ENCODE results near the gene DBF4B.
"Not testable (repeated sequence)": the region's sequence is repeated elsewhere in the genome, so short reads cannot be mapped to it uniquely, and the experiment has no call there.

The DBF4B gene, protein sequence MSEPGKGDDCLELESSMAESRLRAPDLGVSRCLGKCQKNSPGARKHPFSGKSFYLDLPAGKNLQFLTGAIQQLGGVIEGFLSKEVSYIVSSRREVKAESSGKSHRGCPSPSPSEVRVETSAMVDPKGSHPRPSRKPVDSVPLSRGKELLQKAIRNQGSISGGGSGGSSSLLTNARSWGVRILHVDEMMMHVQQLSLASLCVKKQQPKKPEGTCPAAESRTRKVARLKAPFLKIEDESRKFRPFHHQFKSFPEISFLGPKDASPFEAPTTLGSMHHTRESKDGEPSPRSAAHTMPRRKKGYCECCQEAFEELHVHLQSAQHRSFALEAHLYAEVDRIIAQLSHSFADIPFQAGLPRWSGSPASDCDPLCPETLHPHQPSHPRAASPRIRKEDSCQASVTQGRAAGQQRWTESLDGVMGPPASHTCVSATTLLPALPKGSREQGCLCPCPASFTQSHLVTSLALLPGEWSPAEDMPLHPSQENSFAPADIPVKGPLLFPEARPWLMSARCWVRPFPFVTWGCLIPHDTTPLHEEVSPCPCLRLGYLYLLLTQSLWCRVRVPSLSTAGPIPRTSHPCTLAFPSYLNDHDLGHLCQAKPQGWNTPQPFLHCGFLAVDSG

DNA sequence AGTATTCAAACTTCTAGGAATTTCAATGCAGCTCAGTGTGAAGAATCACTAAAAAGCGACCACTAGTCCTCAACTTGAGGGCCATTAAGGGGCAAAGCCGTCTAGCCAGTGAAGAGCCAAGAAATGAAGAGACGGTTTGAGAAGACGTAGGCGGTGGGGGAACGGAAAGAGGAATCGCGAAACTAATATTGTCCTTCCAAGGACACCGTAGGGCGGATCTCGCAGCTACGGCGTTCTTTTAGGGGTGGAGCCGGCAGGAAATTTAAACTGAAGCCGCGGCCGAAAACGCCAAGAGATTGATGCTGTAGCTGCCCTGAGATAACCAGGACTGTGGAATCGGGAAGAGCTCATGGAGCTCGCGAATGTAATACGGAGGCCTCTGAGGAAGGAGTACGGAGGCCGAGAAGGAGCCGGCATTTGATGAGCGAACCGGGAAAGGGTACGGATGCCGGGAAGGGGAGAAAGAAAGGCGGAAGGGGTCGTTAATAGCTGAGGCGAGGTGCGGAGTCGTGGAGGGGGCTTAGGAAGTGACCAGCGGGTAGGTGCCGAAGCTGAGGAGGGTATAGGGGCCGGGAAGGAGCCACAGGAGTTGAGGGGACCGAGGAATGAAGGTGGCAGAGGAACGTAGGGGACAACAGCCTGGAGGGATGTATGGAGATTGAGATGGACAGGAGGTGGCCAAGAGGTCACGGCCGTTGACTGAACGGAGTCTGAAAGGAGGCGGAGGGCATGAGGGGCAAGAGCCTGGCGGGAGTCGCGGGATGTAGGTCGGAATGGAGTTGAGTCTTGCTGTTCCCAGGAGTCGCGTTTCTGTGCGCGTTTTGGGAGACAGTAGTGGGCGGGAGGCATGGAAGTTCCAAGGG is at the start of gene DBF4B:
Gene DBF4B, plus strand, starts transcription at position 265 of the 863 bp plus-strand sequence. Its CDS starts 156 bp downstream, at position 421.
- DNase-seq, result peak; percentile 90 to 95

DNA sequence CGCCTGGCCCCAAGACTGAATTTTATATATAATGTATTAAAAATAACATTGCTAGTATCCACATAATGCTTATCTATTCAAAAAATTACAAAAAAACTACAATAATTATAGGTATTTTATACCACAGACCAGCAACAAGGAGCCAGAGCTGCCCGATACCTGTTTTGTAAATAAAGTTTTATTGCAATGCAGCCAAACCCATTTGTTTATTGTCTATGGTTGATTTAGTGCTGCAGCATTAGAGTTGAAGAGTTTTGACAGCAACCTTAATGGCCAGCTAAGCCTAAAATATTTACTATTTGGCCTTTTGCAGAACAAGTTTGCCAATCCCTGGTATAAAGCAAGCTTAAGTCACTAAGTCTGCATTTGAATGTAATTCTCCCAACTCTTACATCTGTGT is 46.6 kb upstream of the DBF4B start:
- DNase-seq, result no peak

DNA sequence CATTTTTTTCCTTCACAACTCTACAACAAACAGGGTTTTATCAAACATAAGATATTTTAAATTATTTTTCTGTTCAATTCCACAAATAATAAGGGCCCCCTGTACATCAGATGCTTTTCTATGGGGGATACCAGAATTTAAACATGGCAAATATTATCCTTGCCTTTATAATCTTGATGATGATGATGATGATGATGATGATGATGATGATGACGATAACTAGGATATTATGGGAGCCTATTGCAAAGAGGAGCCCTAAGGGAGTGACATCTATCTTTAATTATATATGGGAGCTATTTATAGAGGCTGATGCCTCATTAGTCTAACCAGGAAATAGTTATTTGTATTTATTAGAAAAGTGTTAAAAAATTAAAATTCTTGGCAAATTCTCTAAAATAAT is 45.4 kb upstream of the DBF4B start:
- DNase-seq, result no peak

DNA sequence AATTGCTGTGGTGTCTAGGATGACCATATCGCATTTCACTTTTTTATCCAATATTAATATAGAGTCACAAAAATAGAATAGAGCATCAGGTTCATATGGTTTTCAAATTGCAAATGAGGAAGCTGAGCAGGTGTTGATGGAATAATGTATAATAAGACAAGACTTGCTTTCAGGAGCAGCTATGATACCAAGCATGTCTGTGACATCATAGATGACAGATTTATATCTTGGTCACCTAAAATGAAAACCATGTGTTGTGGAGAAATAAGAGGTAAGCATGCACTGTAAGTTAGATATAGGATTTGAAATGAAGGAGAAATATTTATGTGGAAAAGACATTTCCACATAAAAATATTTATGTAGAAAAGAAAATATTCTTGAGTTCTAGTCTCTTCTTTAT is 43.6 kb upstream of the DBF4B start:
- no peak for DNase-seq

DNA sequence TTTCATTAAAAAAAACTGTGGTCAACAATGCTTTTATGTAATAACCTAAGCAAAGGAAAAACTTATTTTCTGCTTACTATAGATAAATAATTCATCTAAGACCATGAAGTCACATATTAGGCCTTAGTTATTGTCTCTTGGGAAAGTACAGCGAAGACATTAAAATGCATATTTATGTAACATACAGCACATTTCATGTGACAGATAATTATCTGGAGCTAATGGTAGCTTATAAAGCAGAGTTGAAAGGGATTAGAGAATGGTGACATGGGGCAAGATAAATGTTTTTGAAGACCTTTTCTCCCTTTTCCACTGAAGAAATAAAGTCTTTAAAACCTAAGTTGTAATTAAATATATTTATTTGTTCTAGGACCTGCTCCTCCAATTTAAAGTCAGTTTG is 42.5 kb upstream of the DBF4B start:
- DNase-seq, result no peak

DNA sequence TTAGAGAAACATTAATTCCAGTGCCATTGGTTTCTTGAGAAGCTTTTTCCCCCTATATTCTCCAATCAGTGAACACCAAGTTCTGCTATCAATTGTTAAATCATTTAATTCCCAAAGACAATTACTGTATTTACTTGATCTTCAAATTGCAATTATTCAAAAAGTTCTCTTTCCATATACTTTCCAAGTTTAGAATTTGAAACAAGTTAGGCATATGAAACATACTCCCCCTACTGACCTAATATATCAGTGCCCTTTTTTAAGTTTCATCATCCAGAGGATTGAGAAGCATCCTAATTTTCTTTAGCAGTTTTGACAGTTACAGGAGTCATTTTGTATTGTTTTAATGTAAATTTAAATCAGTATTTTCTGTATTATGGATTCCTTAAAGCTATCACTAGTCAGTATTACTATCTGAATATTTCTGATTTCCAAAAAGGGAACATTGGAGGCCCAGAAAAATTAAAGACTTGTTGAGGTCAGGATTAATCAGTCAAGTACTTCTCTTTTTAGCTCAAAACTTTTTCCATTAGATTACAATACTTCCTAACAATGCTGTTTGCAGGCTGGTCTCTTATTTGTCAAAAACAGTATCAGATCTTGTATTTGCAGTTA is 35.9 kb upstream of the DBF4B start:
- no peak for DNase-seq

DNA sequence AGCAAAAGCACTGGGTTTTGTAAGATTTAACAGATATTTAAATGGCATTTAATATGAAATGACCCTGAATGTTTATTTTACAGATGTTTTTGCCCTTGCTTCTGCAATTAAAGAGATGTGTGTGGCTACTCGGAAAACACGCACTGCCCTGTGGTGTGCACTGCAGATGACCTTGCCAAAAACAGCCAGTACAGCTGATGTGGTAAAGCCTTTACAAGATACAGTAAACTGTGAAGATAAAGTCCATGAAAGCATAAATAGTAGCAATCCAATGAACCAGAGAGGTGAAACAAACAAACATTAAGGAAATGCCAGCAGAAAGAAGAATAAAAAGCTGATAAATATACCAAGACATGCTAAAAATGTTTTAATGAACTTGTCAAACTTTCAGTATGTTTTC is 34.6 kb upstream of the DBF4B start:
- DNase-seq, result no peak

DNA sequence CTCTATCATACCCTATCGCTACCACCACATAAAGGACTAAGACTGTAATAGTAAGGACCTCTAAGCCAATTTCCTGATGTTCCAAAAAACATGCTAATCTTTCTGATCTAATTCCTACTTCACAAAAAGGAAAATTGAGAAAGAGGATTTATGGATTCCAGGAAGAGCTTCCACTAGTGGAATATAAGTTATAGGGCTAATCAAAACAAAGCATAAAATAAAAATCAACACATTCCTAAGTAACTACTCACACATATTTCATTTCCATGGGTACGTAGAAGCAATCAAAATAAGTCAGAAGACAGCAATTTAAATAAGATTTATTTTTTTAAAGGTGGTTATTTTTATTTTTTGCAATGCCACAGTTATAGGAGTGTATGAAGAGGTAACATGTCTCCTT is 31.3 kb upstream of the DBF4B start:
- DNase-seq, result no peak

DNA sequence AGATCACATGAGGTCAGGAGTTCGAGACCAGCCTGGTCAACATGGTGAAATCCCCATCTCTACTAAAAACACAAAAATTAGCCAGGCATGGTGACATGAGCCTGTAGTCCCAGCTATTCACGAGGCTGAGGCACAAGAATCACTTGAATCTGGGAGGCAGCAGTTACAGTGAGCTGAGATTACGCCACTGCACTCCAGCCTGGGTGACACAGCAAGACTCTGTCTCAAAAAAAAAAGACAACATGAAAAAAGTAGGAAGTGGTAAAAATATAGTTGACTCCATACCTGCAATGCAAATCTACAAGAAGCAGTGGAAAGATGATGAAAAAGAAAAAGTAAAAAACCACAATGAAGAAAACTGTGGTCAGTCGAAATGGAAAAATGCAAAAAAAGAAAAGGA is 25.2 kb upstream of the DBF4B start:
- not testable (repeated sequence) for DNase-seq

DNA sequence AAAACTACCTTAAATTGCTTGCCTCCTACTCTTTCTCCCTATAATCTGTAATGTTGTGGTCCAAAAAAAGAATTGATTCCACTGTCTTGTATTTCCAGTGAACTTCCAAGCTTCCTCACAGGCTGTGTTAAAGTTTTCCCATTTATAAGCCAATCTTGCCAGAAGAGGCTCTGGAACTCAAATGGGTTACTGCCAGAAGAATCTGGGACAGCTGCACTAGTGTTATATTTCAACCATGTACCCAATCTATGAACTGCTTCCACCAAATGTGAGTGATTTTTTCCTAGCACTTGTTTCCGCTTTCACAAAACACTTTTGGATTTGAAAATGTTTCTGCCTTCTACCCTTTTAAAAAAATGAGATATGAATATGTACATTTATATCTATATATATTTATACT is 20.7 kb upstream of the DBF4B start:
- DNase-seq, result no peak

DNA sequence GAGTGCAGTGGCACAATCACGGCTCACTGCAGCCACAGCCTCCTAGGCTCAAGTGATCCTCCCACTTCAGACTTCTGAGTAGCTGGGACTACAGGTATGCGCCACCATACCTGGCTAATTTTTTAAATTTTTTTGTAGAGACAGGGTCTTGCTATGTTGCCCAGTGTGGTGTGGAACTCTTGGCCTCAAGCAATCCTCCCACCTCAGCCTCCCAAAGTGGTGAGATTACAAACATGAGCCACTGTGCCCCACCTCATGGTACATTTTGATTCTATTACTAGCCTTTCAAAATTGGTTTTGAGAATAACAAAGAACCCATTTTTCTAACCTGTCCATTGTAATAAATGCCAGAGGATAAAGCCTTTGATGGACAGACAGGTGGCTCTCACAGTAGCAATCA is 20.3 kb upstream of the DBF4B start:
- no peak for DNase-seq

DNA sequence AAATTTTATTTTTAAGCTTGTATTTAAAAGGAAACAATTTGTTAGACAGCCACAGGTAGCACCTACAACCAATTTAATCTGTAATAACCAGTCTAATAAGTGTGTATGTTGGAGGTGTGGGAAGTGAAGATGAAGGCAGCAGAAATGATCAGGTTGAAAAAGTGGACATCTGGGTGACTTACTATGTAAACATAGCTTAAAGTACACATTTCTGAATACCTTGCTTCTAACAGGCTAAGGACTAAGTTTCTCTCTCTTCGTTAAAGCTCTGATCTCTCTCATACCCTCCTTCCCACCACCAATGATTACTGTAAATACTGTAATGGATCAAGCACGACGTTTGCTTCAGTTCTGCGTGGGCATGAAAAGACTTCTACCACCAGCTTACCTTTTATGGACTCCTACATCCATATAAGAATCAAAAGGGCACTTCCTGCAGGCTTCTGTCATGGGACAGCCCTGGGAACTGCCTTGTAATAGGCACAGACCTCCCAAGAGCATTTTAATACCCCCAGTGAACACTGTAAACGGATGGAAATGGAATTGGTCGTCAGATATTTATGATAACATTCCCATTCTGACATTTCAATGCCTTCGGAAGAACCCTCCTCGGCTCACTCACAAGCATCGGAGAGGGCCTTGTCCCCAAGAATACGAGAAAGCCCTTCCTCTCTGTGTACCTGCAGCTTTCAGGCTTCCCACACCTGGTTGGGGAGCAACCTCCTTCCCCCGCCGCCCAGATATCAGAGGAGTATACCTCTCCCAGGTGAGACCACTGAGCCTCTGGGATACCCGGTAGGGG is 19.6 kb upstream of the DBF4B start:
- peak in 1 of 2 experiments; percentile 21 for DNase-seq

DNA sequence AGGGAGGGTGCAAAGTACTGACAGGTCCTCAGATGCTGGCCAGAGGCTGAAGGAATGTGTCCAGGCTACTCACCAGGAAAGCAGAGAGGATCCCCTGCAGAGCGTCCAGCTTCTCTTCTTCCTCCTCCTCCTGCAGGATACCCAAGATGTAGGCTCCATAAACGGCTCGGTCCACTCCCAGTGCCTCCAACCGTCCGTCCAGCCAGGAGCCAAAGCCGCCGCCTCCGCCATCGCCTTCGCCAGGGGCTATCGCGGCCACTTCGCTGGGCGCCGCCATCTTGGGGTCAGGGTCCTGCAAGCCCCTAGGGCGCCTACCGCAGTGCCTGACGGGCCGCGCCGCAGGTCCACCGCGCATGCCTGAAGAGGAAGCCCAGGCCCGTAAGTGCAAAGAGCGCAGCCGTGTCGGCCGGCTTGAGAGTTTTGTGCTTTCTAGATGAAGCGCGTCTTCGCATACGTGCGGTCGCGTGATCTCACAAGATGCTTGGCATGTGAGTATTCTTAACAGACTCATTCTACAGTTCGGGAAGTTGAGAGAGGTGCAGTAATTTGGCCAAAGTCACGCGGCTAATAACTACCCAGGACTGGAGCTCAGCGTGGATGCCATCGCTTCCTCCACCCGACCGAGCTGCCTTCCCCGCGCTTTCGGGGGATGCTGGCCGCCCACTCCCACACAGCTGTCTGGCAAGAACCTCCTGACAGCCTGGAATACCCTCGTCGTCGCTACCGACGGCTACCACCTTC is 18.8 kb upstream of the DBF4B start, which contains the start of gene CCDC43:
Gene CCDC43, minus strand, starts transcription at position 300 of the 741 bp plus-strand sequence. Its CDS starts 23 bp downstream, at position 277.
- peak; percentile 87 to 91 for DNase-seq

DNA sequence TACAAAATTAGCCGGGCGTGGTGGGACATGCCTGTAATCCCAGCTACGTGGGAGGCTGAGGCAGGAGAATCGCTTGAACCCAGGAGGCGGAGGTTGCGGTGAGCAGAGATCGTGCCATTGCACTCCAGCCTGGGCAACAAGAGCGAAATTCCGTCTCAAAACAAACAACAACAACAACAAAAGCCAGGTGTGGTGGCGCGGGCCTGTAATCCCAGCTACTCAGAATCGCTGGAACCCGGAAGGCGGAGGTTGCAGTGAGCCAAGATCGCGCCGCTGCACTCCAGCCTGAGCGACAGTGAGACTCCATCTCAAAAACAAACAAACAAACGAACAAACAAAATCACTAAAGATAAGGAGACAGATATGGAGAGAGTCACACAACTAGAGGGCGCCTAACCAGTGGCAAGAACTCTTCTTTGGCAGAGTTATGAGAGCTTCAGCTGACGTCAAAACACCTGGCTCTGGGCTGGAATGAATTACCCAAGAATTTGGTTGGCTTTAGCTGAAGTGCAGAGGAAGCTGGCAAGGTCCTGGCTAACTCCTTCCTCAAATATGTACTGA is 17.6 kb upstream of the DBF4B start:
- not testable (repeated sequence) for DNase-seq

DNA sequence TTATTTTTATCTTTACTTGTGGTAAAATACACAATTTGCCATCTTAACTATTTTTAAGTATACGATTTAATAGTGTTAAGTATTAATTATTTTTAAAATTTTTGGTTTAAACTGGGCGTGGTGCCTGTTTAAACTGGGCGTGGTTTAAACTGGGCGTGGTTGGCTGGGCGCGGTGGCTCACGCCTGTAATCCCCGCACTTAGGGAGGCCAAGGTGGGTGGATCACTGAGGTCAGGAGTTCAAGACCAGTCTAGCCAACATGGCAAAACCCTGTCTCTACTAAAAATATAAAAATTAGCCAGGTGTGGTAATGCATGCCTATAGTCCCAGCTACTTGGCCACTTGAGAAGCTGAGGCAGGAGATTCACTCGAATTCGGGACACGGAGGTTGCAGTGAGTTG is 14.9 kb upstream of the DBF4B start:
- no peak for DNase-seq

DNA sequence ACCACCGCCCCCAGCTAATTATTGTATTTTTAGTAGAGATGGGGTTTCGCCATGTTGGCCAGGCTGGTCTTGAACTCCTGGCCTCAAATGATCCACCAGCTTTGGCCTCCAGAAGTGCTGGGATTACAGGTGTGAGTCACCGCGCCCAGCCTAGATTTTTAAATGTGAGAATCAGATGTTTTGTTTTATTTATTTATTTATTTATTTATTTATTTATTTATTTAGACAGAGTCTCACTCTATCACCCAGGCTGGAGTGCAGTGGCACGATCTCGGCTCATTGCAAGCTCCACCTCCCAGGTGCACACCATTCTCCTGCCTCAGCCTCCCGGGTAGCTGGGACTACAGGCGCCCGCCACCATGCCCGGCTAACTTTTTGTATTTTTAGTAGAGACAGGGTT is 8.2 kb upstream of the DBF4B start:
- not testable (repeated sequence) for DNase-seq

DNA sequence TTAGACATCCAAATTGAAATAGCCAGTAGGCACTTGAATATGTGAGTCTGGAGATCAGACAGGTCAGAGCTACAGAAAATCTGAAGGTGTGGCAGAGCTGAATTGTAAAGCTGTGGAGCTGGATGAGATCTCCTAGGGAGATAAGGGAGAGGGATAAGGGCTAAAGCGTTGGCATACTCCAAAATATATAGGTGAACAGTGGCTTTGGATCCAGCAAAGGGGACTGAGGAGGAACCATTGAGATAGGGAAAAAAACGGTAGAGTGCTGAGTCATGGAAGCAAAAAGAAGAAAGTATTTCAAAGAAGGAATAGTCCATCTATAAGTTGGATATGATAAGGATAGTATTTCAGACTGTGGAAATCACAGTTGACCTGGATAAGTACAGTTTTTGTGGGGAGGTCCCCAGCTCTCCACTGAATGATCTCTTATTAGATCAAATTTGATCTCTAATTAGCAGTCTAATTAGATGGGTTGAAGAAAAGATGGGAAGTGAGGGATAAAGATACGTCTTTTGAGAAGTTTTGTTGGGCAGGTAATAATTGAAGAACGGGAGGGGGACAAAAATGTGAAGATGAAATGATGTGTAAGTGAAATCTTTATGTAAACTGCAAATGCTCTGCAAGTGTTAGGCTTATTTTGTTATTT is 587 bp upstream of the DBF4B start:
- DNase-seq, result no peak

DNA sequence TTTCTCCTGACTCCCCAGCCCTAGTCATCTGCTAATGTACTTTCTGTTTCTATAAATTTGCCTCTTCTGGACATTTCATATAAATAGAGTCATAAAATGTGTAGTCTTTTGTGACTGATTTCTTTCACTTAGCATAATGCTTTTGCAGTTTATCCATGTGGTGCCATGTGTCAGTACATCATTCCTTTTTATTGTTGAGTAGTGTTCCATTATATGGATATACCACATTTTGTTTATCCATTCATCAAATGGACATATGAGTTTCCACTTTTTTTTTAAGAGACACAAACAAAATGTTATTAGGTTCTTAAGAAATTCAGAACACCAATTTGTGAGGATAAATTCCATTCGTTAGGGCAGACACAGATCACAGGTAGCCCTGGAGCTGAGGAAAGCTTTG is 11.0 kb downstream of the DBF4B start:
- DNase-seq, result no peak

DNA sequence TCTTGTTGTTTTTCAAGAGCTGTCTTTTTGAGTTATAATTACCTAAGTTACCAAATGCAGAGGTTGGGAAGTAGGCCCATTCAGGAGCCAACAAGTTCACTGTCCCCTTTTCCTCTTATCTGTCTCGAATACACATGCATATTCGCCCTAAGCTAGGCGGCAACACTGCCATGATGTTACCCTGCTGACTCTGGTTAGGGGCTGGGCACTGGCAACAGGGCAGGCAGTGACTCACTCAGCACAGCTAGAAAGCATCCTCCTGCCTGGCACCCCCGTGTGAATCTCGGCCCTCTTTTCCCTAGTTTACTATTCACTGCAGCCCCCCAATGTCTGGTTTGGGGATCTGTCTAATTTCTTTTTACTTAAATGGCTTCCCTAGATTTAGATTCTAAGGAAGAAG is 13.8 kb downstream of the DBF4B start:
- DNase-seq, result no peak

DNA sequence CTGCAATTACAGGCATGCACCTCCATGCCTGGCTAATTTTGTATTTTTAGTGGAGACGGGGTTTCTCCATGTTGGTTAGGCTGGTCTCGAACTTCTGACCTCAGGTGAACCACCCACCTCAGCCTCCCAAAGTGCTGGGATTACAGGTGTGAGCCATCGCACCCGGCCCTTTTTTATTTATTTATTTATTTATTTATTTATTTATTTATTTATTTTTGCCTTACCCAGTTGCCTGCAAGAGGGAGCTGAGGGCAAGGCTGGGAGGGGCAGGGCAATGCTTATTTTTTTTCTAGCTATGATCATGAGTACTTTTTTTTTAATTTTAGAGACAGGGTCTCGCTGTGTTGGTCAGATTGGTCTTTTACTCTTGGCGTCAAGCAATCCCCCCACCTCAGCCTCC is 17.7 kb downstream of the DBF4B start:
- not testable (repeated sequence) for DNase-seq

DNA sequence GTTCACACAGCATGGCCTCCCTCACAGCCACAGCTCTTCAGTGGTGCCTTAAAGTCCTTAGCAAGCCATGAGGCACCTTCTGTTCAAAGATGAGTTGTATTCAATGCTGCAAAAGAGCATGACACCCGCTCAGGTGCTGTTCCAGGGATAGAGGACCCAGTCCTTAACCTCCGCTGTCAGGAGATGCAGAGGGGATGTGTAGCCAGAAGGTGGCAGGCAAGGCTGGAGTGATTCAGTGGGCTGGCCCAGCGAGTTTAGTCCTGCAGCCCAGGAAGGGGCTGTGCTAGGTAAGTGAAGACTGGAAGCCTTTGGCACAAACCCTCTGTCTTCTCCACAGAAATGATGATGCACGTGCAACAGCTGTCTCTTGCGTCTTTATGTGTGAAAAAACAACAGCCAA is 25.3 kb downstream of the DBF4B start:
- DNase-seq, result peak in 1 of 2 experiments; percentile 5

All from NCI-H2081 (cell line).